ENCODE results near the gene PRPF31.
"Not testable (repeated sequence)": the region's sequence is repeated elsewhere in the genome, so short reads cannot be mapped to it uniquely, and the experiment has no call there.

The PRPF31 gene

GRCh38 chr19:54164369-54165068, 49.0 kb downstream of the PRPF31 start:
- peak; percentile 60 for DNase-seq (ENCODE audit: low spot score)

- no peak for DNase-seq (ENCODE audit: low spot score)
Measured at GRCh38 chr19:54165222-54165621, 49.7 kb downstream of the PRPF31 start.

- peak; percentile 94 for DNase-seq (ENCODE audit: low spot score)
Measured at GRCh38 chr19:54168174-54168917, 52.8 kb downstream of the PRPF31 start.

GRCh38 chr19:54169149-54169740, 53.7 kb downstream of the PRPF31 start:
- DNase-seq (ENCODE audit: low spot score): no peak

GRCh38 chr19:54171736-54172431, 56.3 kb downstream of the PRPF31 start:
- DNase-seq (ENCODE audit: low spot score): not testable (repeated sequence)

GRCh38 chr19:54172471-54173358, 57.2 kb downstream of the PRPF31 start, which contains the start of gene TMC4:
TSS of gene TMC4 (minus strand) at chr19:54173160. CDS start at chr19:54173117, 43 bp downstream.
- no peak for DNase-seq (ENCODE audit: low spot score)

- no peak for DNase-seq (ENCODE audit: low spot score)
Measured at GRCh38 chr19:54173359-54173699, 57.8 kb downstream of the PRPF31 start.

GRCh38 chr19:54173951-54174834, 58.6 kb downstream of the PRPF31 start:
- DNase-seq (ENCODE audit: low spot score): peak; percentile 3

GRCh38 chr19:54178581-54179261, 63.2 kb downstream of the PRPF31 start:
- DNase-seq (ENCODE audit: low spot score): no peak

- DNase-seq (ENCODE audit: low spot score): no peak
Measured at GRCh38 chr19:54179262-54179852, 63.8 kb downstream of the PRPF31 start.

GRCh38 chr19:54179921-54180461, 64.4 kb downstream of the PRPF31 start:
- no peak for DNase-seq (ENCODE audit: low spot score)

GRCh38 chr19:54180691-54181091, 65.1 kb downstream of the PRPF31 start:
- DNase-seq (ENCODE audit: low spot score): no peak
